ENCODE data around the gene PRKN. TPM values are rescaled to one million over a fixed set of nuclear protein-coding genes. Genes with fewer than 3 reads are reported as not detected.

PRKN gene
- total RNA-seq, 2 experiments from 2014 or later: not detected

GRCh38 chr6:161554883-161555282, 1172.7 kb downstream of the PRKN start:
- no peaks in the 10 kb centered on the region for H3K27me3 Mint-ChIP-seq
- no peak overlapping the region for H3K27ac Mint-ChIP-seq
- H3K36me3 Mint-ChIP-seq: no peaks in the 10 kb centered on the region
- DNase-seq (no peak), ATAC-seq (no peak)
- CTCF ChIA-PET: no interaction called here
- H3K9me3 Mint-ChIP-seq (ENCODE audit: low read depth): peaks cover 4% of the 10 kb centered on the region
- H3K4me1 Mint-ChIP-seq: no peaks in the 10 kb centered on the region
- no peak overlapping the region for H3K4me3 Mint-ChIP-seq

- no peaks in the 10 kb centered on the region for H3K36me3 Mint-ChIP-seq
- H3K27ac Mint-ChIP-seq: no peak overlapping the region
- H3K4me3 Mint-ChIP-seq: no peak overlapping the region
- H3K27me3 Mint-ChIP-seq: no peaks in the 10 kb centered on the region
- H3K9me3 Mint-ChIP-seq (ENCODE audit: low read depth): no peaks in the 10 kb centered on the region
- ATAC-seq (no peak), DNase-seq (no peak)
- H3K4me1 Mint-ChIP-seq: peaks cover 3% of the 10 kb centered on the region
- CTCF ChIA-PET: no interaction called here
Observed at GRCh38 chr6:161549977-161550655, 1177.5 kb downstream of the PRKN start.

GRCh38 chr6:161548713-161549296, 1178.8 kb downstream of the PRKN start:
- Mint-ChIP-seq H3K27ac (no peak overlapping the region), H3K4me3 (no peak overlapping the region), H3K4me1 (peaks cover 3% of the 10 kb centered on the region), H3K9me3 (ENCODE audit: low read depth) (no peaks in the 10 kb centered on the region), H3K36me3 (no peaks in the 10 kb centered on the region), H3K27me3 (no peaks in the 10 kb centered on the region)
- ATAC-seq (no peak), DNase-seq (no peak)
- CTCF ChIA-PET: no interaction called here

GRCh38 chr6:161547617-161548016, 1179.9 kb downstream of the PRKN start:
- Mint-ChIP-seq H3K27me3 (no peaks in the 10 kb centered on the region), H3K36me3 (no peaks in the 10 kb centered on the region), H3K4me3 (no peak overlapping the region), H3K27ac (no peak overlapping the region), H3K9me3 (ENCODE audit: low read depth) (no peaks in the 10 kb centered on the region), H3K4me1 (peaks cover 3% of the 10 kb centered on the region)
- ATAC-seq (no peak), DNase-seq (no peak)
- CTCF ChIA-PET: no interaction called here

GRCh38 chr6:161546632-161547031, 1180.9 kb downstream of the PRKN start:
- Mint-ChIP-seq H3K27ac (no peak overlapping the region), H3K9me3 (ENCODE audit: low read depth) (no peaks in the 10 kb centered on the region), H3K4me3 (no peak overlapping the region), H3K27me3 (no peaks in the 10 kb centered on the region), H3K36me3 (no peaks in the 10 kb centered on the region), H3K4me1 (peaks cover 3% of the 10 kb centered on the region)
- DNase-seq: no peak
- no peak for ATAC-seq
- CTCF ChIA-PET: no interaction called here

GRCh38 chr6:161545741-161546140, 1181.8 kb downstream of the PRKN start:
- DNase-seq (no peak), ATAC-seq (no peak)
- no peak overlapping the region for H3K27ac Mint-ChIP-seq
- peaks cover 3% of the 10 kb centered on the region for H3K4me1 Mint-ChIP-seq
- no peaks in the 10 kb centered on the region for H3K27me3 Mint-ChIP-seq
- H3K36me3 Mint-ChIP-seq: no peaks in the 10 kb centered on the region
- H3K9me3 Mint-ChIP-seq (ENCODE audit: low read depth): no peaks in the 10 kb centered on the region
- no peak overlapping the region for H3K4me3 Mint-ChIP-seq
- CTCF ChIA-PET: no interaction called here

GRCh38 chr6:161544801-161545480, 1182.6 kb downstream of the PRKN start:
- Mint-ChIP-seq H3K27ac (no peak overlapping the region), H3K36me3 (no peaks in the 10 kb centered on the region), H3K4me1 (peaks cover 3% of the 10 kb centered on the region), H3K9me3 (ENCODE audit: low read depth) (no peaks in the 10 kb centered on the region), H3K27me3 (no peaks in the 10 kb centered on the region), H3K4me3 (no peak overlapping the region)
- ATAC-seq (no peak), DNase-seq (no peak)
- CTCF ChIA-PET: no interaction called here

GRCh38 chr6:161543684-161544309, 1183.8 kb downstream of the PRKN start:
- CTCF ChIA-PET: no interaction called here
- DNase-seq (no peak), ATAC-seq (no peak)
- no peaks in the 10 kb centered on the region for H3K27me3 Mint-ChIP-seq
- H3K27ac Mint-ChIP-seq: no peak overlapping the region
- H3K4me1 Mint-ChIP-seq: peaks cover 3% of the 10 kb centered on the region
- no peaks in the 10 kb centered on the region for H3K9me3 Mint-ChIP-seq (ENCODE audit: low read depth)
- H3K4me3 Mint-ChIP-seq: no peak overlapping the region
- H3K36me3 Mint-ChIP-seq: no peaks in the 10 kb centered on the region

GRCh38 chr6:161542346-161542980, 1185.1 kb downstream of the PRKN start:
- CTCF ChIA-PET: interaction anchor here (0.7 kb wide), 1 partner anchor 204 kb away, joined by 3 read pairs; no protein-coding TSS in a partner anchor
- no peak for ATAC-seq
- Mint-ChIP-seq H3K9me3 (ENCODE audit: low read depth) (no peaks in the 10 kb centered on the region), H3K4me1 (peaks cover 3% of the 10 kb centered on the region), H3K4me3 (no peak overlapping the region), H3K36me3 (no peaks in the 10 kb centered on the region), H3K27me3 (no peaks in the 10 kb centered on the region), H3K27ac (no peak overlapping the region)
- DNase-seq: no peak

GRCh38 chr6:161540532-161540931, 1187.0 kb downstream of the PRKN start:
- H3K4me1 Mint-ChIP-seq: peaks cover 3% of the 10 kb centered on the region
- H3K27ac Mint-ChIP-seq: no peak overlapping the region
- no peak for ATAC-seq
- H3K4me3 Mint-ChIP-seq: no peak overlapping the region
- no peaks in the 10 kb centered on the region for H3K27me3 Mint-ChIP-seq
- no peak for DNase-seq
- no peaks in the 10 kb centered on the region for H3K9me3 Mint-ChIP-seq (ENCODE audit: low read depth)
- no peaks in the 10 kb centered on the region for H3K36me3 Mint-ChIP-seq
- CTCF ChIA-PET: no interaction called here

- Mint-ChIP-seq H3K9me3 (ENCODE audit: low read depth) (no peaks in the 10 kb centered on the region), H3K27ac (no peak overlapping the region), H3K4me1 (no peaks in the 10 kb centered on the region), H3K36me3 (no peaks in the 10 kb centered on the region), H3K27me3 (no peaks in the 10 kb centered on the region), H3K4me3 (no peak overlapping the region)
- no peak for ATAC-seq
- DNase-seq: no peak
- CTCF ChIA-PET: no interaction called here
Observed at GRCh38 chr6:161536224-161536630, 1191.3 kb downstream of the PRKN start.

- Mint-ChIP-seq H3K27me3 (no peaks in the 10 kb centered on the region), H3K4me1 (no peaks in the 10 kb centered on the region), H3K27ac (no peak overlapping the region), H3K36me3 (no peaks in the 10 kb centered on the region), H3K9me3 (ENCODE audit: low read depth) (no peaks in the 10 kb centered on the region), H3K4me3 (no peak overlapping the region)
- DNase-seq (no peak), ATAC-seq (no peak)
- CTCF ChIA-PET: no interaction called here
Observed at GRCh38 chr6:161534264-161534873, 1193.2 kb downstream of the PRKN start.

GRCh38 chr6:161533266-161533665, 1194.3 kb downstream of the PRKN start:
- no peaks in the 10 kb centered on the region for H3K9me3 Mint-ChIP-seq (ENCODE audit: low read depth)
- no peaks in the 10 kb centered on the region for H3K4me1 Mint-ChIP-seq
- no peaks in the 10 kb centered on the region for H3K27me3 Mint-ChIP-seq
- CTCF ChIA-PET: no interaction called here
- ATAC-seq (no peak), DNase-seq (no peak)
- H3K27ac Mint-ChIP-seq: no peak overlapping the region
- H3K36me3 Mint-ChIP-seq: no peaks in the 10 kb centered on the region
- no peak overlapping the region for H3K4me3 Mint-ChIP-seq
